DND-41 (cell line): ENCODE measurements around the gene PMAIP1.

ENCODE experiments used
- CTCF ChIP-seq: IDR thresholded peaks from 2 replicates; pipeline ENCODE4 v1.5.1; 2012; ENCODE audit warnings: borderline replicate concordance, low read length, moderate library complexity, mild to moderate bottlenecking; ENCODE audit not compliant: poor library complexity, severe bottlenecking; ENCODE audit errors: extremely low read depth
- EZH2 ChIP-seq: IDR thresholded peaks from 3 replicates; pipeline ENCODE4 v1.6.1; 2012; ENCODE audit warnings: borderline replicate concordance, low read depth, mild to moderate bottlenecking, moderate library complexity, low read length, inconsistent platforms; ENCODE audit not compliant: severe bottlenecking

DNA sequence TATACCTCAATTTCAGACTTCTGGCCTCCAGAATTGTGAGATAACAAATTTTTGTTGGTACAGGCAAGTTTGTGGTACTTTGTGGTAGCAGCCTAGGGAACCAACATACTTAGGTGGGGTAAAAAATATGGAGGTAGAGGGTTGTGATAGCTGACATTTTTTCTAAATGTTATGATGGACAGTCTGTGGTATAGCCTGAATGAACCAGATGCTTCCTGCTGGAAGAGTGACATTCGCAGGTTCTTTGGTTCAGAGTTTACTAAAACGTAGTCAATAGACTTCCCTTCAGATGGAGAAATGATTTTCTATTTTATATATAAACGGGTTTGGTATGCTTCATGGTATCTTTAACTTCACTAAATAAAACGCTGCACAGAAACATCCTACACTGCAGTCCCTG, 42.8 kb downstream of the PMAIP1 start:
- TF ChIP-seq EZH2 (no peak), CTCF (no peak)
